ENCODE results near the gene TK2.

DNA sequence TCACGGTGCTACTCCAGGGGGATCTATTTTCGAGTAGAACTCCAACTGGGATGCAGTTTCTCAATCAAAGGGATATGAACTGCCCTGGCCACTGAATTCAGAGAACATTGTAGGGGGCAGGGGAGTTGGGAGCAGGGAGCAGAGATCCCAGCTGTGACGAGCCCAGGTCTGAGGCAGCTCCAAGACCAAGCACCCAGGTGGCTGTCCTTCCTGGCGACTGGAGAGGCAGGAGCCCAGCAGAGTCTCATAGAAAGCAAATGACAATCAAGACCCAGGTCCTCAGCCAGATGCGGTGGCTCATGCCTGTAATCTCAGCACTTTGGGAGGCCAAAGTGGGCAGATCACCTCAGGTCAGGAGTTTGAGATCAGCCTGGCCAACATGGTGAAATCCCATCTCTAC is 60.1 kb downstream of the TK2 start:
- TF ChIP-seq, protein P1, sequence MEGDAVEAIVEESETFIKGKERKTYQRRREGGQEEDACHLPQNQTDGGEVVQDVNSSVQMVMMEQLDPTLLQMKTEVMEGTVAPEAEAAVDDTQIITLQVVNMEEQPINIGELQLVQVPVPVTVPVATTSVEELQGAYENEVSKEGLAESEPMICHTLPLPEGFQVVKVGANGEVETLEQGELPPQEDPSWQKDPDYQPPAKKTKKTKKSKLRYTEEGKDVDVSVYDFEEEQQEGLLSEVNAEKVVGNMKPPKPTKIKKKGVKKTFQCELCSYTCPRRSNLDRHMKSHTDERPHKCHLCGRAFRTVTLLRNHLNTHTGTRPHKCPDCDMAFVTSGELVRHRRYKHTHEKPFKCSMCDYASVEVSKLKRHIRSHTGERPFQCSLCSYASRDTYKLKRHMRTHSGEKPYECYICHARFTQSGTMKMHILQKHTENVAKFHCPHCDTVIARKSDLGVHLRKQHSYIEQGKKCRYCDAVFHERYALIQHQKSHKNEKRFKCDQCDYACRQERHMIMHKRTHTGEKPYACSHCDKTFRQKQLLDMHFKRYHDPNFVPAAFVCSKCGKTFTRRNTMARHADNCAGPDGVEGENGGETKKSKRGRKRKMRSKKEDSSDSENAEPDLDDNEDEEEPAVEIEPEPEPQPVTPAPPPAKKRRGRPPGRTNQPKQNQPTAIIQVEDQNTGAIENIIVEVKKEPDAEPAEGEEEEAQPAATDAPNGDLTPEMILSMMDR (IDR thresholded peaks at IDR 0.05), result no peak
- TF ChIP-seq POLR2A (IDR thresholded peaks at IDR 0.05), result no peak
